Ecto neural progenitor cell (in vitro differentiated cells): ENCODE data around the gene C9orf153.
"Not testable (repeated sequence)": the region's sequence is repeated elsewhere in the genome, so short reads cannot be mapped to it uniquely, and the experiment has no call there.

ENCODE experiments used
- DNase-seq: peaks from one replicate; pipeline ENCODE4 v3.0.0-alpha.2; 2018; ENCODE audit warnings: low spot score

The C9orf153 gene

GRCh38 chr9:86259557-86259956, at the start of gene C9orf153:
Gene C9orf153 (minus strand): TSS chr9:86259657. CDS start chr9:86229603, 30,054 bp downstream.
- DNase-seq, result no peak

DNA sequence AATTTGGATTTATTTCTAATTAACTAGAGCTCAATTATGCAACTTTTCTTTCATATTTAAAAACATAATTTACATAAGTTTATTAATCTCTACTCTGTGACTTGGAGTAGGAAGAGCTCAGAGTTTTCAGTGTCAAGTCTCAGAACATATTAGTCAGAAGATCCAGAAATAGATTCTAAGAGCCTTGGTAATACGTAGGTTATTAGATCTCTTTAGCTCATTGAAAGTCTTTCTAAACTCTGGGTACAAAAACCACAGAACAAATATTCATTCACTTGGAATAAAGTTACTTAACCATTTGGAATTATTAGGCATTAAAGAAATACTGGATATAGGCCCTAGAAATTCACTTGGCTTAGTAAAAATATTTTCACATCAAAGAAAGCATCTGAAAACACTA, 49.2 kb upstream of the C9orf153 start:
- no peak for DNase-seq

GRCh38 chr9:86304236-86304730, 44.8 kb upstream of the C9orf153 start:
- no peak for DNase-seq

DNA sequence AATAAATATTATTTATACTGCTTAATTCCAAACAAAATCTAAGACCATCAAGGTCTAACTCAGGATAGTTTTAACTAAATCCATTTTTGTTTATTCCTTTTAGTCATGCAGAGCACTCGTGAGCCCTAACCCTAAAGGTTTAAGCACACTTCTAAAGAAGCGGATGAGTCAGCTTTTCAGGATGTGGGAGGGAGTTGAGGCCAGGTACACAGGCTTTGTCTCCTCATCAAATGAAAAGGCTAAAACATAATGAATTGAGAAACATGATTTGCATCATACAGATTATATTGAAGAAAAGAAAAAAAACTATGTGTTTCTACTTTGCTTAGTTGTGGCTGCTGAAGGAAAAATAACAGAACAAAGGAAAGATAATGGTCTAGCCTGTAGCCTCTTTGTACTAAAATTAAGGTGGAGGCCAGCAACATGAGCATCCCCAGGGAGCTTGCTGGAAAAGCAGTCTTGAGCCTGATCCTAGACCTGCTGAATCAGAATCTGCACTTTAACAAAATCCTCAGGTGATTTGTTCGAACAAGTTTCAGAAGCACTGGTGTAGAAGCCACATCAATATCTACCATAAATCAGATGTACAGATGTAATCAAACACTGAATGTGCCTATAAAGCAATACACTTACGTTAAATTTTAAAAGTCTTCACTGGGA, 44.0 kb upstream of the C9orf153 start:
- no peak for DNase-seq

GRCh38 chr9:86301686-86302085, 42.2 kb upstream of the C9orf153 start:
- DNase-seq, result no peak

DNA sequence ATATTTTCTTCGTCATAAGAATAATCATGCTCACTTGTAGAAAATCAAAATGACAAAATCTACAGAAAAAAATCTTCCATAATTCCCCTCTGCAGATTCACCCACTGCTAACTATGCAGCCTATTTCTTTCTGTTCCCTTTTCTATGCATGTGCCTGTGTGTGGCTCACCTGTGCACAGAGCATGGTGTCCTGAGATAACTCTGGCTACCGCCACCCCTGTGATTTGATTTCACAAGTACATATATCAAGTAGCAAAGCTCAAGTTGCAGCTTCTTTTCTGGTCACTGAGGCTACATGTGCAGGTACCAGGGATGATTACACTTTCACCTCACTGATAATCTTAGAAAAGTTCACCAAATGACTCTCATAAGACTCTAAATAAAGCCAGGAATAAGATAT, 41.2 kb upstream of the C9orf153 start:
- no peak for DNase-seq

DNA sequence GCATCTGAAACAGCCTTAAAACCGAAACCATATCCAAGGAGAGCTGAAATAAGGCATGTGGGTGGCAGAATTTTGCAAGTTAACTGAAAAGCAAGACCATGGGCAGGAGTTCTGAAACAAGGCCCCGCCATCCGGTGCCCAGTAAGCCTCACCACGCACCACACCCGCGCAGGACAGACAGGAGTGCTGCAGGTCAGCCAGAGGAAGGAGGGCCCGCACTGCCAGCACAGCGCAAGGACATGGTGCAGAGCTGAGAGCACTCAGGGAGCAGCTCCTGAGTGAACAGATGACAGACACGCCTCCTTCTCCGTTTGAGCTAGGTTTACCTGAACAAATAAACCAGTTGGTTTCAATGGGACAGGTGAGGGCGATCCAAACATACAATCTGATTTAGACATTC, 39.4 kb upstream of the C9orf153 start:
- no peak for DNase-seq

- DNase-seq, result not testable (repeated sequence)
These were observed 30.9 kb upstream of the C9orf153 start for GRCh38 chr9:86290341-86290740.

DNA sequence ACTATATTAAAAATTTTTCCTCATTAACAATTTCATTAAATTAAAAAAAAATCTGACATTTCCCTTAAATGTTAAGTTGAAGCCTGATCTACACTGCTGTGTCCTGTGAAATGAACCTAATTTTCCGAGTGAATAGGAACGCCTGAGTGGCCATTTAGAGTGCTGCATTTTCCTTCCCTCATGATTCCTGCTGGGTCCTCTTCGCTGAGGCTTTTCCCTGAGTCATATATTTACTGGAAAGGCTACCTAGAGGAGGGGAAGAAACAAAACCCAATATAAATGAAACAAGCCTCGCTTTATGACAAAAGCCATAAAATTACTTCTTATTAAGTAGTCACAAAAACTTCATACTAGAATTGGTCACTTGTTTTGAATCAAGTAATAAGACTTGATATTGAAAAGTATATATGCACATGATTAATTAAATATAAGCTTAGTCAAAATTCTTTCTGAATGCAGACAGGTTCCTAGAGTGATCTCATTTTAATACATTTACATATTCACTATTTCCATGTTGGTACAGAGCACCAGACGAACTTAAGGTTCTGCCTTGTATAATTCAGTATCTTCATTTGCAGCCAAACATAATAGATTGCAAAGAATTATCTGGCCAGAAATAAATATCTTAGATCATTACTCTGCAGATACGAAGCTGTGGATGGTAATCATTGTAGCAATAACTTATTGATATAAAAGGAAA, 29.2 kb upstream of the C9orf153 start:
- no peak for DNase-seq

DNA sequence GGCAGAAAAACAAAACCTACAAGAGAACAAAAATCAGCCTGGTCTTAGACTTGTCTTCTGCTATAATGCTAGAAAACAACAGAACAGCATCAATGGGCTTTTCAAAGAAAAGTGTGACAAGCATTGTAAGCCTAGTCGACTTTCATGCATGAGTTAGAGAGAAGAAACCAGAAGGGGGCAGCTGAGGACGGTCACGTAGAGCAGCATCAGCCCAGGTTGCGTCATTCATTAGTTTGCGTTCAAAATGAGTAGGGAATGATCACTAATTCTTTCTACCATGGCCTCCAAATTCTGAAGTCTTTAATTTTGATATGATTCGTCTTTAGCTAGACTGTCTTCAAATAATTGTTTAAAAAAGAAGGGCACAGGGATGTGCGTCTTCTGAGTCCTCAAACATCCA, 27.6 kb upstream of the C9orf153 start:
- DNase-seq, result no peak

GRCh38 chr9:86286278-86286677, 26.8 kb upstream of the C9orf153 start:
- no peak for DNase-seq

GRCh38 chr9:86285261-86285660, 25.8 kb upstream of the C9orf153 start:
- DNase-seq, result no peak

DNA sequence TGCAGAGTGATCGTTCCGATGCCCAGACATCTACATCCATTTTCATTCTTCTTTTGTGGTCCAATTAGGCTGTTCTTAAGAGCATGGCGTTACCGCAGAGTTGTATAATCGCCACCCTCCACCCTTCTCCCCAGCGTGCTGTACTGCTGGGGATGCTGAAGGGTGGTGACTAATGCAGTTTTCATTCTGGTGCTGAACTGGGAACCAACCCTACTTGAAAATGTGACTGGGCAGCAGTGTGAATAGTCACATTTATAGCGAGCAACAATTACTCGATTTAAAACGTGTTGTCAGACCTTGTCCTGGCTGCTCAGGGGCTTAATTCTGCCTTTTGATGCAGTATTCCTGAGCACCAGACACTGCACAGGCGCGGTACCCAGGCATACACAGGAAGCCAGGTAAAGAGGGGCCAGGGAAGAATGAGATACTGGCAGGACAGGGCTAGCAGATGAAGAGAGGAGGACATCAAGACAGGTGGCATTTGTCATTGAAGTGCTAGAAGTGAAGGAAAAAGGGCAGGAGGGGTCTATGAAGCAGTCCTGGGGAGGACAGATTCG, 23.6 kb upstream of the C9orf153 start:
- no peak for DNase-seq

DNA sequence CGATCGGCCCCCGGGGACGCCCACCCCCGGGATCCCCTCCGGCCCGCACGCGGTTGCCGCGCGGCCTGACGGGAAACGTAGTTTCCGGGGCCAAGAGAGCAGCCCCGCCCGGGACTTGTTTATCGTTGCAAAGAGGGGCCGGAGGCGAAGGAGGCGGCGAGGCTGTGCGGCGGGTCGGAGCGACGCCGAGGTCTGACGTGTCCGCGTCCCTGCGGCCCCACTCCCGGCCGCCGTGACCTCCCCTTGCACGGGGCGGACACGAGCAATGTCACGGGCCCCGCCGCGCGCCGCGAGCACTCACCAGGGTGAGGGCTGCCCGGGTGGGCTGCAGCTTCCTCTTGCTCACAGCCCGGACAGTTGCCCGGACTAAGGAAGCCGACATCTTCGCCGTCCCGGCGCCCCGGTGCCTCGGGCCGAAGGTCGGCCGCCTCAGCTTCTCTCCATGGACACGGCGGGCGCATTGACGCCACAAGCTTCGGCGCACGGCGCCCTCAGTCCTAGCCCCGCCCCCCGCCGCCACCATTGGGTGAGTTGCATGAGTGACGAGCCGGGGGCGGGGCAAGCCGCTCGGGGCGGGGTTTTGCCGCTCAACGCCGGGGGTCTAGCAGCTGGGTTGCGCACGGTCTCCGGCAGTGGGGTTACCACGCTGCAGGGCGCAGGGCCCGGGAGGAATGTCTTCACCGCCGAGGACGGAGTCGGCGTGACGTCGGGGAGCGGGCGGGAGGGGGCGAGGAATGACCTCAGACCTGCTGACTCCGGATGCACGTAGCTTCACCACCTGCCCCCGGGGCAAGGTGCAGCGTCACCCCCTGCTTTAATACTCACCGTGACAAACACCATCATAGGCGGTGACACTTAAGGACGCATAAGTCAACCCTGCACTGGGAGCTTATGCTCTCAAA, 22.9 kb upstream of the C9orf153 start, which contains the start of gene ISCA1:
ISCA1 (minus strand) TSS at position 462 of the 902 bp plus-strand sequence; CDS start at position 382, 80 bp downstream.
- DNase-seq, result peak; percentile 99

DNA sequence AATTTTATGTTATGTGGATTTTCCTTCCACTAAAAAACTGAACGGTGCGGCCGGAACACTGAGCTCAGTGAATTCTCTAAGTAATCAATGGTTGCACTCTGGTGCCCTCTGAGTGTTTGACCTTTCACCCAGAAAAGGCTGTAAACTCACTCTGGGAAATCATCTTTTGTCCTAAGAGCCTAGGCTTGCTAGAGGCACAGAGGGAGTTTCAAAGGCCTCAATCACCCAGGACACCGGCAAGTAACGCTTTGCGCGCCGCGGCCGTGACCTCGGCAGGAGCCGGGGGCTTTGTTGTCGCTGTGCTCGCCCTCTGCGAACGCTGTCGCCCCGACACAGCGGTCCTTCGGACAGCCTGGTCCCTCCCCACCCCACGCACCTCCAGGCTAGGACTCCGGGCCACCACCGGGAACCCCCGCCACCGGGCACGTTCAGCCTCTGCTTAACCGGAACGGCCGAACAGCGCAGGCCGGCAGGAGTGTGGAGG, 22.2 kb upstream of the C9orf153 start:
- peak; percentile 87 for DNase-seq

DNA sequence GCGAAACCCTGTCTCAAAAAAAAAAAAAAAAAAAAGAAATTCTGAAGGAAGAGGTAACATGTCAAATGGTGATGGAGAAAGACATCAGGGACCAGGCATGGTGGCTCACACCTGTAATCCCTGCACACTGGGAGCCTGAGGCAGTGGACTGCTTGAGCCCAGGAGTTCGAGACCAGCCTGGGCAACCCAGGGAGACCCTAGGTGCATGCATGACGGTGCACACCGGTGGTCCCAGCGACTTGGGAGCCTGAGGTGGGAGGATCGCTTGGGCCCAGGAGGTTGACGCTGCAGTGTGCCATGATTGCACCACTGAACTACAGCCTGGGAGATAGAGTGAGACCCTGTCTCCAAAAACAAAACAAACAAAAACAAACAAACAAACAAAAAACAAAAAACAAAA, 21.1 kb upstream of the C9orf153 start:
- DNase-seq, result no peak

- no peak for DNase-seq
These were observed 20.4 kb upstream of the C9orf153 start for GRCh38 chr9:86279839-86280238.

DNA sequence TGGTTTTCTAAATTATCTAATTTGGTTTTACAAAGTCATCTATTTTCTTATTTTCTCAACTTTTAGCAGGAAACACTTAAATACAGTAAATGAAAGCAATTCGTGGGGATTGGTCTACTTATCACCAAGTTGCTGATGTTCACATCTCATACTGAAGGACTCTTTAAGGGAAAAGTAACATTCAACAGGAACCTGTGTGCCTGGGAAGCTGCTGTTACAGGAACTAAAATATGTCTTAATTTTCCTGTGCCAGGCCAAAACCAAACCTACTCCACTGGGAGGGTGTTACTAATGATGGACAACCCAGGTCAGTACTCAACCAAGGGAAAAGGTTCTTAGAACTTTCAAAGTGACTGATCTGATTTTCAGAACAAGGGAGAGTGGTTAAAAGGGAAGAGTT, 17.6 kb upstream of the C9orf153 start:
- DNase-seq, result no peak

DNA sequence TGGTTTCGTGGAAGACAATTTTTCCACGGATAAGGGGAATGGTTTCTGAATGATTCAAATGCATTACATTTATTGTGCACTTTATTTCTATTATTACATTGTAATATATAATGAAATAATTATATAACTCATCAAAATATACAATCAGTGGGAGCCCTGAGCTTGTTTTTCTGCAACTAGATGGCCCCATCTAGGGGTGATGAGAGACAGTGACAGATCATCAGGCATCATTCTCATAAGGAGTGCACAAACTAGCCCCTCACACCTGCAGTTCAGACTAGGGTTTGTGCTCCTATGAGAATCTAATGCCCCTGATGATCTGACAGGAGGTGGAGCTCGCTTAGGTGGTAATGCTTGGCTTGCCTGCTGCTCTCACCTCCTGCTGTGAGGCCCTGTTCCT, 16.5 kb upstream of the C9orf153 start:
- no peak for DNase-seq

- no peak for DNase-seq
These were observed 15.6 kb upstream of the C9orf153 start for GRCh38 chr9:86274821-86275643.

DNA sequence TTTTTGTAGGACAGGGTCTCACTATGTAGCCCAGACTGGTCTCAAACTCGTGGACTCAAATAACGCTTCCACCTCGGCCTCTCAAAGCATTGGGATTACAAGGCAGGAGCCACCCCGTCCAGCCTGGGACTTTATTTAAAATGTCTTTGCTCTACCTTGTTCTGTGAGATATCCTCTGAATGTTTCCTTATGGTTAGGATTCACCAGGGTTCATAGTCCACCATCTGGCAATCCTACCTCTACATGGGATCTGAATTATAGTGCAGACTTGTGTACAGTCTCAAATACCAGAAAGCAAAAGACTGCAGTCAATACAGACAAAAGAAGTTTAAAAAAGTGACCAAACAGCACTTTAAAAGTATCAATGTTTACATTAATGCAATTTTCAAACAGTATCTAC, 12.8 kb upstream of the C9orf153 start:
- DNase-seq, result no peak
